Gastroesophageal sphincter (tissue), 3 donors: Measurements from ENCODE around the gene KLHL41.

Experiments
- CTCF ChIP-seq, 4 experiments: fragments of 200-600 bp in 2 of 4; fragments of 450-650 bp in 2 of 4; sonication (generic) in 1 of 4; IDR thresholded peaks; one replicate each; pipeline ENCODE4 v1.5.1; 2017 to 2019; ENCODE audit warnings: antibody characterized with exemption in 4 of 4, mild to moderate bottlenecking in 2 of 4, moderate library complexity in 2 of 4
- EP300 ChIP-seq: sonication (generic); formaldehyde crosslinking; IDR thresholded peaks from one replicate; pipeline ENCODE4 v1.6.1; 2017; ENCODE audit warnings: antibody characterized with exemption, mild to moderate bottlenecking

GRCh38 chr2:169509298-169509885 lies at the start of gene KLHL41:
- TF ChIP-seq CTCF (IDR thresholded peaks at IDR 0.05) (no peak), EP300 (no peak)
